HG02678 (cell line): ENCODE data around the gene SCGN.

Experiments used
- ATAC-seq: cut with Tn5 transposase; IDR thresholded peaks from one replicate; pipeline ENCODE4 v1.9.1; 2021; ENCODE audit warnings: mild to moderate bottlenecking, moderate library complexity; ENCODE audit not compliant: unreplicated experiment

Gene SCGN

DNA sequence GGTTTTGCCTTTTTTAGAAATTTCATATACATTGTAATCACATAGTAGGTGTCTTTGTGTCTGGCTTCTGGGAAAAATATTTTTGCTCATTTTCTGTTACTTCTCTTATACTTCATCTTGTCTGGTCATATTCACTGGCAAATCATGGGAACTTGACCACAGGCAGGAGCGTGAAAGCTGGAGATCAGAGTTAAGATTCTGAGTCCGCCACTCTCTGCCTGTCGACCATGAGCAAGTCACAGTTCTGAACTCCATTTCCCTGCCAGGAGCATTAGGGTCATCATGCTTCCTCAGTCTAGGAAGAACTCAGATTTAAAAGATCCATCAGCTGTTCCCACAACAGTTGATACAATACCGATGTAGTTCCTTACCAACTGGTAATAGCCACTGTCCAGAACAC is 12.4 kb upstream of the SCGN start:
- ATAC-seq, result no peak

DNA sequence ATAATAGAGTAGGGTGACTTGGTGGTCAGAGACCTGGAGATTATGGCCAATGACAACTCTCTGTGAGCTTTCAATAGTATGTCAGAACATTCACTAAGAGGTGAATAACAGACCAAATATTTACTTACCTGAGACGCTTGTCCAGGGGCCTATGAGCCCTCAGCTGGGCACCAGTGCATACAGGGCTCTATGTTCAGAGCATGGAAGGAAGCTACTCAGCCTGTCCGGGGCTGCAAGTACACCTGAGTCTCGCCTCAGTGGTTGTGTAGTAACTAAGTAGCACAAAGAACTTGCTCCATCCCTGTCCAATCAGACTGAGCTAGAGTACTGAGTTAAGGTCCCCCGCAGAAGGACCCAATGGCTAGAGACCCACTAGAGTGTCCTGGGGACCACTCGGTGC is 11.6 kb upstream of the SCGN start:
- ATAC-seq, result no peak

GRCh38 chr6:25640891-25641290 is 11.1 kb upstream of the SCGN start:
- no peak for ATAC-seq

DNA sequence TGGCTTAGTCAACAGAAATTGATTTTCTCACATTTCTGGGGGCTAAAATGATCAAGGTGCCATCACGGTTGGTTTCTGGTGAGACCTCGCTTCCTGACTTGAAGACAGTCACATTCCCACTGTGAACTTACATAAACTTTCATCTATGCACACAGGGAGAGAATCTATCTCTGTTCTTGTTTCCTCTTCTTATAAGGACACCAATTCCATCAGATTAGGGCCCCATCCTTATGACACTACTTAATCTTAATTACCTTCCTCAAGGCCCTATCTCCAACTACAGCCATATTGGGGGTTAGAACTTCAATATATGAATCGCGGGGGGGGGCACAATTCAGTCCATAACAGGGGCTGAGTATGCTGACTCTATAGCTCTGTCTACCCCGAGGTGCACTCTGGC is 10.6 kb upstream of the SCGN start:
- no peak for ATAC-seq

DNA sequence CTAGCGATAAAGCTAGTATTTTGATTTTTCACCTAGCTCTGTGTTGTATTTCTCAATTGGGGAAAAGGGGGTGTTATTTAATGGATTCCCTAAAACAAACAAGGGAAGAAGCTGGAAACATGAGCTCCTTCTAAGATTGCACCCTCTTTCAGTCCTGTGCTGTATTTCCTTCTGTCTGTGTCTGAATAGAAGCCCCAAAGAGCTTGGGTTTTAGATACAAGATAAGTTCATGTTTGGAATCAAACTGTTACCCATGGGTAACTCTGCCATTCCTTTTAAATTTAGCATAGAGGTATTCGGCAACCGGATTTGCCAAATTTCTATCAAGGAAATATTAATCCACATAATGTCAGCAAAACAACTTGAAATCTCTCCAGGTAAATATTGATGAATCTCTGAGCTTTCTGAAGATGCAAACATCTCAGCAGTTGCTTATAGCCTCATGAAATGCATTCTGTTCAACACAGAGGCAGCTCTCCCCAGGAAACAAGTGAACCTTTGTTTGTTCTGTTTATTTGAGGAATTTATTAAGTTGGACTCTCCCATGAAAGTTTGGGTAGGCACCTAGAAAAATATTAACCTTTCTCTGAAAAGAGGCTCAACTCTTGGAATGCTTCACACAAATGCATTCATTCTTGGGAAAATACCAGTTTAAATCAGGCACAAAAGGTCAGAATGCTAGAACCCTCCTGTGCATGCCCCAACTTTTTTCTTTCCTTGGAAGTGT is 9.9 kb upstream of the SCGN start:
- no peak for ATAC-seq

DNA sequence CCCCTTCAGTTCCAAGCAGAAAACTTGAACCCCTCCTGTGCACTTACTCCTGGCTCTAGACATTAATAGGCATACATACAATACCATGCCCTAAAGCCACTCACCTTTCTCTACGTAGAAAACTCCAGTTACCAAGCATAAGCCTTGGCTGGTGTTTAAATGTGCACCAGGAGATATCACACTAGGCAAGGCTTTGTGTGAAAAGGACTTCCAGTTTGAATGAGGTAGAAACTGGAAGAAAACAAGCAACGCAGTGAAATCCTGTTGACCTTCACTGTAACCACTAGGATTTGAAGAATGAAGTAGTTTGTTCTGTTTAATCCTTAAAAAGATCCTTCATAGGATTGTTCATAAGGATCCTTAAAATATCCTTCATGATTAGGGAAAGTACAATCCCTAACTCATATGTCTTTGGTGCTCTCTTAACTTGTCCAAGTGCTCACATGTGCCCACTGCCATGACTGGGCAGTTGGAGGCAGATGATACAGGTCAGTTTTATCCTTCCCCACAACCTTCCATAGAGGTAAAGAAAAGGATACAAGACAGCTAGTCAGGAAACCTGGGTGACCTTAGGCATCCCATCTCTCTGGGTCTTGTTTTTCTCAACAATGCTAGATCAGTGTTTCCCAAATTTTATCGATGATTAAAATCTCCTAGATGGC is 9.2 kb upstream of the SCGN start:
- ATAC-seq, result no peak

DNA sequence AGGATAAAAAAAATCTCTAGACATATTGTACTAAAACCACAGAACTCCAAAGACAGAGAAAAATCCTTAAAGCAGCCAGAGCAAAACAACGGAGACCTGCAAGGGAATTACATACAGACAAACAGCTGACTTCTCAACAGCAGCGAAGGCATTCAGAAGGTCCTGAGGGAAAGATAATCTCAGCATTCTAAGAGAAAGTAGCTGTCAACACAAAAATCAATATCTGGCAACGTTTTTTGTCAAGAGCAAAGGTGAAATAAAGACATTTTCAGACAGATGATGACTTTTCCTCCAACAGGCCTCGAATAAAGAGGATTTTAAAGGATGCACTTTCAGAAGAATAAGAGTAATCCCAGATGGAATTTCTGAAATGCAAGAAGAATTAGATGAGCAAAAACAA is 6.1 kb upstream of the SCGN start:
- ATAC-seq, result no peak

GRCh38 chr6:25649611-25650010 is 2.4 kb upstream of the SCGN start:
- no peak for ATAC-seq

DNA sequence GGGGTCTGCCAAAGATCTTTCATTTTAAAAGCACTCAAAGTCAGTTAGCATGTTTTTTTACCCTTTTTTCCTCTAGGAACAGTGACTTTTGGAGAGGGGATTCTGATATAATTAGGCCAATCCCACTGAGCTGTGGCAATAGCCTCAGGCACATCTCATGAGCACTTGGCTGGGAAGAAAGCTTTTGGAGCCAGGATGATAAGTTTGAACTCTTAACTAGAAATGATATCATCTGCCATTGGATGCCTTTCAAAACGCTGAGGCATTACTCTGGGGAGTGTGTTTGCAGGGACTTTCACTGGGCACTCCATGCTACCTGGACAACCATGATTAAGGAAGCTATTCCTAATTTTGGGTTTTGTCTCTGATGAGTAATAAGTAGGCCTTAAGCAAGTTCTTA is 3.7 kb downstream of the SCGN start:
- no peak for ATAC-seq

DNA sequence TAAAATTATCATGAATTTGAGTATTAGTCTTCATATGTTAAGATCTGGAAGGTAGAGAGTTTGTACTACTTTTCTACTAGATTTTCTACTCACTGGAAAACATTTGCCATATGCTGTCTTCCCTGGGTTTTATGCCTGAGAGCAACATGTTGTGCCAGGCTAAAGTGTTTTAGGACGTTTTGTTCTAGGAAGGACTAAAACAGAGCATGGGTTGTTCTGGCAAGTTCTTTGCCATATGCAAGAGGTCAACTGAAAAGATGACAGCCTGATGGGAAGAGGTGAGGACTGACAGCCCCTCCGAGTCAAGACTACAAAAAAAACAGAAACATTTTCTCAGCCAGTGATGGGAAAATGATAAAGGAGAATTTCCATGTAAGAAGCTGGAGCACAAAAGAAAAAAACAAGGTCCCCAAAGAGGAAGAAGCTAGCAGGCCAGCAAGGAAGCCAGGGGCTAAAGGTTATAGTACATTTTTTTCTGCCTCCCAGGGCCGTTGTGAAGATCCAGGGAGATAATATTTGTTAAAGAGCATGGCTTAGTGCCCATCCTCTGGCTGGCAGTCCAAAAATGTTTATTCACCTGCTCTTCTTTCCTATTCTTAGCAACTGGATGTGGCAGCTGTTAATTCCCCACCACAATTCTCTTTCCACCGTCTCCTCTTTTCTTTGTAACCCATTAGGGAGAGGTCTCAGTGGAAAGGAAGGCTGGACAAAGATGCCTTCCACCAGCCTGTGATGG is 7.8 kb downstream of the SCGN start:
- ATAC-seq, result no peak

GRCh38 chr6:25660512-25660911 is 8.5 kb downstream of the SCGN start:
- ATAC-seq, result no peak

- ATAC-seq, result no peak
These were observed 9.2 kb downstream of the SCGN start for GRCh38 chr6:25661129-25661779.

DNA sequence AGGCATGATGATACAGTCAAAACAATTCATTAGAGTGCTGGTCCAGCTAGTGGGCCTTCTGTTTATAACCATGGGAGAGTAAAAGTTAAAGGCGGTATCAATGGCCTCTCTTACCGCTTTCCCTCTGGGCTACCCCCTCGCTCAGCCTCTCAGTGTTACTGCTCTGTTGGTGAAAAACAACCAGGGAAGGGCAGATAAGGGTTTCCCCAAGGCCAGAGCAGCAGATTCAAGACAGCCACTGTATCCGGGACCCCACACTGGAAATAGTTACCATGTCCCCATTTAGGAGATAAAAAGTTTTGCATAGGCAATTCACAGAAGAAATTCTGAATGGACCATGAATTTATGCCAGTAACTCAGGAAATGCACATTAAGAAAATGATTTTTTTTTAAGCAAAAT is 13.4 kb downstream of the SCGN start:
- no peak for ATAC-seq

DNA sequence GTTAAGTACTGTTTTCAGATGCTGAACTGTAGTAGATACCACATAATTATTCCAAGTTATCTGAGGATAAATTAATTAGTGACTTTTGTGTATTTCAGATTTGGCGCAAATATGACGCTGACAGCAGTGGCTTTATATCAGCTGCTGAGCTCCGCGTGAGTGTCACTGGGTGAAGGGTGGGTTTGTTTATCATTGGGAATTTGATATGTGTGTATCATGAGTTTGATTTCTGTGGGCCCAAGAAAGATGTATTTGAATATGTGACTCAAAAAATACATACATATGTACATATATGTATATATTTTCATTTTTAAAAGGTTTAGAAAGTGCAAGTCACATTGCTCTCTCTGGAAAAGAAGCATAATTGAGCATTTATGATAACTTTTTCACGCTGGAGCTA is 17.4 kb downstream of the SCGN start:
- no peak for ATAC-seq

DNA sequence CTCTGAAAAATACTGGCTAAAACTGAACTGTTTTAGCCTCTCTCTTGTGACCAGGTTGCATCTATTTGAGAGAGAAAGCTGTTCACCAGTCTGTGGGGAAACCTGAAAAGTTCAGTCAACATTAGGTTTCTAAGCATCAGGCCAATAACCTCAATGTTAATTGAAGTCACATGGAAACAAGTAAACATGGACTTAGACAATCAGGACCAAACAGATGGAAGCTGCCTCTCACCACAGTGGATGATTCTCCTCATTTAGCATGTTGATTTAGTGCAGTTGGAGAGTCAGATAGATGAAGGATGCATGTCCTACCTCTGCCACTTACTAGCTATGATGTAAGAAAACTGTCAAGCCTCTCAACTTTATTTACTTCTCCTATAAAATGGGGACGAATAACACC is 18.2 kb downstream of the SCGN start:
- ATAC-seq, result no peak

- no peak for ATAC-seq
These were observed 18.9 kb downstream of the SCGN start for GRCh38 chr6:25670793-25671513.

GRCh38 chr6:25671652-25672051 is 19.6 kb downstream of the SCGN start:
- ATAC-seq, result no peak

GRCh38 chr6:25675167-25675566 is 23.2 kb downstream of the SCGN start:
- no peak for ATAC-seq

DNA sequence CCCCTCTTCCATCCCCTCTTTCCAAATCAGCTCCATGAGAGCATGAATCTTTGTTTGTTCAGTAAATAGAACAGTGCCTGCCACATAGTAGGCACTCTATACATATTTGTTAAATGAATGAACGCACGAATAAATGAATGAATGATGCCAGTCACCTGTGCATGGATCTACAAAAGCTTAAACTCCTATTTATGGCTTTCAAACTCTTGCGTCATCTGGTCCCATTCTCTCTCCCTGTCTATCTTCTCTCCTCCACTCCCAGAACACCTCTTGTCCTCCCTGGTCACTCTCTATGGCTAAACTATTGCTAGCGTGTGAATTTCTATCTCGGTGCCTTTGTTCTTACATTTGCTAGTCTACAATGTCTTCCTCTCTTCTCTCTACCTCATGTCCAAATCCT is 24.8 kb downstream of the SCGN start:
- ATAC-seq, result no peak

DNA sequence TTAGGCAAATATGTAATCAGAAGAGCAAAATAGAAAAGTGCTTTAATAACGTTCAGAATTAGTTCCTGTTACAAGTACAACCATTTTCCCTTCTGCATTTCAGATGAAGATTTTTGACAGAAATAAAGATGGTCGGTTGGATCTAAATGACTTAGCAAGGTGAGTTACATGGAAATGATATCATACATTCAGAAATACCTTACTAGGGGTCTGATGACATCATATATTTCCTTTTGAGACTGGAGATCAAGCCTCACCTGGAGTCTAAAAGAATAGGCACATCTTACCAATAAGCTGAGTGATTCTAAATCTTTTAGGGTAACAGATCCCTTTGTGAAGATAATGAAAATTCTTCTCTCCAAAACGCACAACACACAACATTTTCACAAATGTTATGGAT is 29.8 kb downstream of the SCGN start:
- ATAC-seq, result no peak

DNA sequence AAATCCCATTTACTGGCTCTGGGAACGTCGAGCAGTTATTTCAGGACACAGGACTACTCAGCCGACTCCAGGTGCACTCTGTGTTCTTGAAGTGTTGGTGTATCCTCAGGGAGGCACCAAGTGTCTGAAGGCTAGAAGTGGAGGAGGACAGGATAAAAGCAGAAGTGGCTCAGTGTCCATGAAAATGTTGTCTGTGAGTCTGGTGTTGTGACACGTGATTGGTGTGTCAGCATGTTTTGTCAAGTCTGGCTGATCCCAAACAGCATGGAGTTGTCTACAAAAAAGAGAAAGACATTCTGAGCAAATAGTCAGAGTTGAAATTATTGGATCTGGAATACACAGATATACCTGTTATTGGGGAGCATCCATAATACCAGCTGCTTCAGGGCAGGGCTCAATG is 30.3 kb downstream of the SCGN start:
- no peak for ATAC-seq
